B cell (primary cell): ENCODE measurements around the gene SLC39A8.

Experiments
- CTCF ChIP-seq: fragments of 200-600 bp; IDR thresholded peaks from one replicate; pipeline ENCODE4 v1.8.0; 2022; ENCODE audit warnings: antibody characterized with exemption, mild to moderate bottlenecking
- EZH2 ChIP-seq: IDR thresholded peaks from 2 replicates; pipeline ENCODE4 v1.6.1; 2012; ENCODE audit warnings: borderline replicate concordance, low read depth, mild to moderate bottlenecking, moderate library complexity, low read length; ENCODE audit not compliant: insufficient read depth, poor library complexity, severe bottlenecking

- TF ChIP-seq CTCF (no peak), EZH2 (no peak)
Measured at GRCh38 chr4:102213031-102213430, 132.3 kb downstream of the SLC39A8 start.
